Measurements from ENCODE around the gene SLC25A33.
"Not testable (repeated sequence)": the region's sequence is repeated elsewhere in the genome, so short reads cannot be mapped to it uniquely, and the experiment has no call there.

SLC25A33 gene

DNA sequence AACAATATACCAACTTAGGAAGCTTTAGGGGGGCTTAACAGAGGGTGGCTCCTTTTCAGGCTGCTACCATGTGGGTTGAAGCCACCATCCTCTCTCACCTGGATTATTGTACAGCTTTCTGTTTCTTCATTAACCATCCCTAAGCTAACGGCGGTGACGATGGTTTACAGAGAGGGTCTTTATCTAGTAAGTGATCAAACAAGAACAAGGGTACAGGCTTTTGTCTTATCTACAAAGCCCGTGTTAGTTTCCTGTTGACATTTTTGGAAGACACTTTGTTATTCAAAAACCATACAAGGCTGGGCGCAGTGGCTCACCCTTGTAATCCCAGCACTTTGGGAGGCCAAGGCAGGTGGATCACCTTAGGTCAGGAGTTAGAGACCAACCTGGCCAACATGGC lies 20.4 kb downstream of the SLC25A33 start:
- no peak overlapping the region for H3K27ac ChIP-seq (replicated peaks)
- no peaks in the 10 kb centered on the region for H3K27me3 ChIP-seq (ENCODE audit: insufficient read depth, poor library complexity, severe bottlenecking)
- no peak overlapping the region for H3K4me3 ChIP-seq (replicated peaks; ENCODE audit: insufficient read depth, low read length)
- no peak for DNase-seq (ENCODE audit: low read depth in 1 of 2, low spot score in 1 of 2)
- TF ChIP-seq SPI1 (IDR thresholded peaks at IDR 0.05; ENCODE audit: borderline replicate concordance, low read depth): no peak
- TF ChIP-seq GABPA (IDR thresholded peaks at IDR 0.05; ENCODE audit: low read depth): no peak
- TF ChIP-seq, protein P1, sequence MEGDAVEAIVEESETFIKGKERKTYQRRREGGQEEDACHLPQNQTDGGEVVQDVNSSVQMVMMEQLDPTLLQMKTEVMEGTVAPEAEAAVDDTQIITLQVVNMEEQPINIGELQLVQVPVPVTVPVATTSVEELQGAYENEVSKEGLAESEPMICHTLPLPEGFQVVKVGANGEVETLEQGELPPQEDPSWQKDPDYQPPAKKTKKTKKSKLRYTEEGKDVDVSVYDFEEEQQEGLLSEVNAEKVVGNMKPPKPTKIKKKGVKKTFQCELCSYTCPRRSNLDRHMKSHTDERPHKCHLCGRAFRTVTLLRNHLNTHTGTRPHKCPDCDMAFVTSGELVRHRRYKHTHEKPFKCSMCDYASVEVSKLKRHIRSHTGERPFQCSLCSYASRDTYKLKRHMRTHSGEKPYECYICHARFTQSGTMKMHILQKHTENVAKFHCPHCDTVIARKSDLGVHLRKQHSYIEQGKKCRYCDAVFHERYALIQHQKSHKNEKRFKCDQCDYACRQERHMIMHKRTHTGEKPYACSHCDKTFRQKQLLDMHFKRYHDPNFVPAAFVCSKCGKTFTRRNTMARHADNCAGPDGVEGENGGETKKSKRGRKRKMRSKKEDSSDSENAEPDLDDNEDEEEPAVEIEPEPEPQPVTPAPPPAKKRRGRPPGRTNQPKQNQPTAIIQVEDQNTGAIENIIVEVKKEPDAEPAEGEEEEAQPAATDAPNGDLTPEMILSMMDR (IDR thresholded peaks at IDR 0.05; ENCODE audit: insufficient read depth, low read length): no peak
- TF ChIP-seq, protein P2, sequence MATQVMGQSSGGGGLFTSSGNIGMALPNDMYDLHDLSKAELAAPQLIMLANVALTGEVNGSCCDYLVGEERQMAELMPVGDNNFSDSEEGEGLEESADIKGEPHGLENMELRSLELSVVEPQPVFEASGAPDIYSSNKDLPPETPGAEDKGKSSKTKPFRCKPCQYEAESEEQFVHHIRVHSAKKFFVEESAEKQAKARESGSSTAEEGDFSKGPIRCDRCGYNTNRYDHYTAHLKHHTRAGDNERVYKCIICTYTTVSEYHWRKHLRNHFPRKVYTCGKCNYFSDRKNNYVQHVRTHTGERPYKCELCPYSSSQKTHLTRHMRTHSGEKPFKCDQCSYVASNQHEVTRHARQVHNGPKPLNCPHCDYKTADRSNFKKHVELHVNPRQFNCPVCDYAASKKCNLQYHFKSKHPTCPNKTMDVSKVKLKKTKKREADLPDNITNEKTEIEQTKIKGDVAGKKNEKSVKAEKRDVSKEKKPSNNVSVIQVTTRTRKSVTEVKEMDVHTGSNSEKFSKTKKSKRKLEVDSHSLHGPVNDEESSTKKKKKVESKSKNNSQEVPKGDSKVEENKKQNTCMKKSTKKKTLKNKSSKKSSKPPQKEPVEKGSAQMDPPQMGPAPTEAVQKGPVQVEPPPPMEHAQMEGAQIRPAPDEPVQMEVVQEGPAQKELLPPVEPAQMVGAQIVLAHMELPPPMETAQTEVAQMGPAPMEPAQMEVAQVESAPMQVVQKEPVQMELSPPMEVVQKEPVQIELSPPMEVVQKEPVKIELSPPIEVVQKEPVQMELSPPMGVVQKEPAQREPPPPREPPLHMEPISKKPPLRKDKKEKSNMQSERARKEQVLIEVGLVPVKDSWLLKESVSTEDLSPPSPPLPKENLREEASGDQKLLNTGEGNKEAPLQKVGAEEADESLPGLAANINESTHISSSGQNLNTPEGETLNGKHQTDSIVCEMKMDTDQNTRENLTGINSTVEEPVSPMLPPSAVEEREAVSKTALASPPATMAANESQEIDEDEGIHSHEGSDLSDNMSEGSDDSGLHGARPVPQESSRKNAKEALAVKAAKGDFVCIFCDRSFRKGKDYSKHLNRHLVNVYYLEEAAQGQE (IDR thresholded peaks at IDR 0.05; ENCODE audit: insufficient replicate concordance, low read depth): no peak
- TF ChIP-seq POLR2AphosphoS5 (IDR thresholded peaks at IDR 0.05; ENCODE audit: low read depth): no peak

- H3K4me3 ChIP-seq (replicated peaks; ENCODE audit: insufficient read depth, low read length); DNase-seq (ENCODE audit: low read depth in 1 of 2, low spot score in 1 of 2); H3K27ac ChIP-seq (replicated peaks); H3K27me3 ChIP-seq (ENCODE audit: insufficient read depth, poor library complexity, severe bottlenecking): not testable (repeated sequence)
These were observed 20.8 kb downstream of the SLC25A33 start for GRCh38 chr1:9560090-9560489.

- H3K4me3 ChIP-seq (replicated peaks; ENCODE audit: insufficient read depth, low read length): no peak overlapping the region
- H3K27ac ChIP-seq (replicated peaks): no peak overlapping the region
- DNase-seq (ENCODE audit: low read depth in 1 of 2, low spot score in 1 of 2): peak; percentile 12 to 64
- TF ChIP-seq POLR2AphosphoS5 (IDR thresholded peaks at IDR 0.05; ENCODE audit: low read depth): no peak
- TF ChIP-seq, protein P2 (IDR thresholded peaks at IDR 0.05; ENCODE audit: insufficient replicate concordance, low read depth): no peak
- no peak for TF ChIP-seq GABPA (IDR thresholded peaks at IDR 0.05; ENCODE audit: low read depth)
- TF ChIP-seq, protein P1 (IDR thresholded peaks at IDR 0.05; ENCODE audit: insufficient read depth, low read length): no peak
- no peak for TF ChIP-seq SPI1 (IDR thresholded peaks at IDR 0.05; ENCODE audit: borderline replicate concordance, low read depth)
- no peaks in the 10 kb centered on the region for H3K27me3 ChIP-seq (ENCODE audit: insufficient read depth, poor library complexity, severe bottlenecking)
These were observed 22.2 kb downstream of the SLC25A33 start for GRCh38 chr1:9561429-9561828.

DNA sequence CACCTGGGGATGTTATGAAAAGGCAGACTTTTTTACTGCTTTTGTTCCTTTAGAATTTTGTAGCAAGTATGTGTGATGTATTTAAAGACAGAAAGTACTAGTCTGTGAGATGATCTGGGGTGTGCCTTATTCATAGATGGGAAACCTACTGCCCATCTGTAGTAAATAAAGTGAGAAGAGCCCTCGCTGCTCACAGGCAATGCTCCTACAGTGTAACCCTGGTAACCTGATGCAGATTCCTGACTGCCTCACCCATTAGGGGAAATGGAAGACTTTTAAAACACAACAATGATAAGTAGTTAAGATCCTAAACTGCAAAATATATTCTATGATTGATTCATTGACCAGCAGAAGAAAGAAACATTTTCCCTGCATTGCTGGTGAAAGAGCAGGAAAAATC lies 30.0 kb downstream of the SLC25A33 start:
- Histone ChIP-seq H3K27ac (replicated peaks) (no peak overlapping the region), H3K4me3 (replicated peaks; ENCODE audit: insufficient read depth, low read length) (no peak overlapping the region), H3K27me3 (ENCODE audit: insufficient read depth, poor library complexity, severe bottlenecking) (no peaks in the 10 kb centered on the region)
- DNase-seq (ENCODE audit: low read depth in 1 of 2, low spot score in 1 of 2): no peak
- TF ChIP-seq SPI1 (IDR thresholded peaks at IDR 0.05; ENCODE audit: borderline replicate concordance, low read depth): no peak
- TF ChIP-seq, protein P2 (IDR thresholded peaks at IDR 0.05; ENCODE audit: insufficient replicate concordance, low read depth): no peak
- TF ChIP-seq GABPA (IDR thresholded peaks at IDR 0.05; ENCODE audit: low read depth): no peak
- TF ChIP-seq, protein P1 (IDR thresholded peaks at IDR 0.05; ENCODE audit: insufficient read depth, low read length): no peak
- no peak for TF ChIP-seq POLR2AphosphoS5 (IDR thresholded peaks at IDR 0.05; ENCODE audit: low read depth)

- not testable (repeated sequence) for H3K4me3 ChIP-seq (replicated peaks; ENCODE audit: insufficient read depth, low read length); H3K27ac ChIP-seq (replicated peaks); H3K27me3 ChIP-seq (ENCODE audit: insufficient read depth, poor library complexity, severe bottlenecking); DNase-seq (ENCODE audit: low read depth in 1 of 2, low spot score in 1 of 2)
These were observed 31.7 kb downstream of the SLC25A33 start for GRCh38 chr1:9570886-9571529.
